ENCODE data around the gene WDR33. TPM values are rescaled to one million over a fixed set of nuclear protein-coding genes. Genes with fewer than 3 reads are reported as not detected.

WDR33 gene
- total and polyA plus RNA-seq, 10 of the 15 experiments (the other 5 are each of a cell fraction or from before 2014, with no cell fraction given), result 29.2 to 73.8 (median 45.6) TPM

DNA sequence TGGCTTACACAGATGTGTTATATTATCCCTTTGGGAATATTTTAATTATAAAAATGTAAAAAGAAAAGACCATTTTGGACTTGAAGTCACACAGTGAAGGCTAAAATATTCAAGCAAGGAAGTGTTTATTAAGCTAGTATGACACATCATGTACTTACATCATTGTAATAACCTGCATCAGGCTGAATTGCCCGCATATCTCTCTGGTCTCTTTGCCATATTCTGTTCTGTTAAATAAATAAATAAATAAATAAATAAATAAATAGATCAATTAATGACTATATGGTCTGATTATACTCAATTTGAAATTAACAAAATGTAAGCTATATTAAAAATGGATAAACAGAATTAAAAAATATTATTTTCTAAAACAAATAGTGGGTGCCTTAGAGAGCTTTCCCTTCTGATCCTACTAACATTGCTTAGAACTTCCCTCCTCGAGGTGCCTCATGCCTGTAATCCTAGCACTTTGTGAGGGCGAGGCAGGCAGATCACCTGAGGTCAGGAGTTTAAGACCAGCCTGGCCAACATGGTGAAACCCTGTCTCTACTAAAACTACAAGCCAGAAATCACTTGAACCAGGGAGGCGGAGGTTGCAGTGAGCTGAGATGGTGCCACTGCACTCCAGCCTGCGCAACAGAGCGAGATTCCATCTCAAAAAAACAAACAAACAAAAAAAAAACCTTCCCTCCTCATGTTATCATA, 42.0 kb downstream of the WDR33 start (continued):
- TF ChIP-seq, protein P1, sequence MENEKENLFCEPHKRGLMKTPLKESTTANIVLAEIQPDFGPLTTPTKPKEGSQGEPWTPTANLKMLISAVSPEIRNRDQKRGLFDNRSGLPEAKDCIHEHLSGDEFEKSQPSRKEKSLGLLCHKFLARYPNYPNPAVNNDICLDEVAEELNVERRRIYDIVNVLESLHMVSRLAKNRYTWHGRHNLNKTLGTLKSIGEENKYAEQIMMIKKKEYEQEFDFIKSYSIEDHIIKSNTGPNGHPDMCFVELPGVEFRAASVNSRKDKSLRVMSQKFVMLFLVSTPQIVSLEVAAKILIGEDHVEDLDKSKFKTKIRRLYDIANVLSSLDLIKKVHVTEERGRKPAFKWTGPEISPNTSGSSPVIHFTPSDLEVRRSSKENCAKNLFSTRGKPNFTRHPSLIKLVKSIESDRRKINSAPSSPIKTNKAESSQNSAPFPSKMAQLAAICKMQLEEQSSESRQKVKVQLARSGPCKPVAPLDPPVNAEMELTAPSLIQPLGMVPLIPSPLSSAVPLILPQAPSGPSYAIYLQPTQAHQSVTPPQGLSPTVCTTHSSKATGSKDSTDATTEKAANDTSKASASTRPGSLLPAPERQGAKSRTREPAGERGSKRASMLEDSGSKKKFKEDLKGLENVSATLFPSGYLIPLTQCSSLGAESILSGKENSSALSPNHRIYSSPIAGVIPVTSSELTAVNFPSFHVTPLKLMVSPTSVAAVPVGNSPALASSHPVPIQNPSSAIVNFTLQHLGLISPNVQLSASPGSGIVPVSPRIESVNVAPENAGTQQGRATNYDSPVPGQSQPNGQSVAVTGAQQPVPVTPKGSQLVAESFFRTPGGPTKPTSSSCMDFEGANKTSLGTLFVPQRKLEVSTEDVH (IDR thresholded peaks at IDR 0.05; ENCODE audit: low read depth, partially characterized antibody), result no peak

- H3K4me1 ChIP-seq (ENCODE audit: control insufficient read depth, insufficient read depth, low read length), result no peaks in the 10 kb centered on the region
- RAD21 ChIA-PET (ENCODE audit: unreplicated experiment), result interaction anchor here (1.1 to 1.6 kb wide), 3 partner anchors 13 to 94 kb away, joined by 3 to 4 read pairs (median 3); no protein-coding TSS in a partner anchor
- H3K9me3 ChIP-seq (replicated peaks; ENCODE audit: control insufficient read depth, insufficient read depth, low read length), result no peaks in the 10 kb centered on the region
- H3K4me2 ChIP-seq (ENCODE audit: control insufficient read depth, insufficient read depth), result no peak overlapping the region
- H3K79me2 ChIP-seq (ENCODE audit: control insufficient read depth, insufficient read depth, low read length), result no peaks in the 10 kb centered on the region
- no peaks in the 10 kb centered on the region for H3K27me3 ChIP-seq (replicated peaks in 1 of 2; ENCODE audit: control insufficient read depth in 2 of 2, insufficient read depth in 2 of 2, low read length in 1 of 2)
- BruUV-seq (replicated peaks), result no TSS peak
- H2AFZ ChIP-seq (ENCODE audit: control insufficient read depth, low read depth, low read length), result no peak overlapping the region
- DNase-seq (ENCODE audit: low read depth, low spot score) (no peak), FAIRE-seq (no peak), ATAC-seq (no peak)
- H3K4me3 ChIP-seq, result no peak overlapping the region
- POLR2A ChIA-PET, result no interaction called here
- SMC1A ChIA-PET (ENCODE audit: uncharacterized antibody, unreplicated experiment), result interaction anchor here (1.1 to 1.7 kb wide), 2 partner anchors 9 to 13 kb away, joined by 3 to 5 read pairs; no protein-coding TSS in a partner anchor
- H3K27ac ChIP-seq (ENCODE audit: control insufficient read depth, insufficient read depth), result no peak overlapping the region
- in situ Hi-C loops (cut with MboI), result no loop called here
- peaks cover 1 to 34% of the 10 kb centered on the region in 2 experiments; a peak in 3 of 4 replicates for H3K36me3 ChIP-seq (ENCODE audit: control insufficient read depth in 2 of 2, insufficient read depth in 2 of 2, low read length in 1 of 2)
- H4K20me1 ChIP-seq (ENCODE audit: control insufficient read depth, insufficient read depth), result no peaks in the 10 kb centered on the region
- no peak overlapping the region for H3K9ac ChIP-seq (ENCODE audit: control insufficient read depth, insufficient read depth, low read length)
- intact Hi-C loops (cut with micrococcal nuclease; ENCODE audit: unreplicated experiment), result no loop called here
- TF ChIP-seq, protein P2, sequence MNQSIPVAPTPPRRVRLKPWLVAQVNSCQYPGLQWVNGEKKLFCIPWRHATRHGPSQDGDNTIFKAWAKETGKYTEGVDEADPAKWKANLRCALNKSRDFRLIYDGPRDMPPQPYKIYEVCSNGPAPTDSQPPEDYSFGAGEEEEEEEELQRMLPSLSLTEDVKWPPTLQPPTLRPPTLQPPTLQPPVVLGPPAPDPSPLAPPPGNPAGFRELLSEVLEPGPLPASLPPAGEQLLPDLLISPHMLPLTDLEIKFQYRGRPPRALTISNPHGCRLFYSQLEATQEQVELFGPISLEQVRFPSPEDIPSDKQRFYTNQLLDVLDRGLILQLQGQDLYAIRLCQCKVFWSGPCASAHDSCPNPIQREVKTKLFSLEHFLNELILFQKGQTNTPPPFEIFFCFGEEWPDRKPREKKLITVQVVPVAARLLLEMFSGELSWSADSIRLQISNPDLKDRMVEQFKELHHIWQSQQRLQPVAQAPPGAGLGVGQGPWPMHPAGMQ (IDR thresholded peaks at IDR 0.05; ENCODE audit: borderline replicate concordance), result no peak
- TF ChIP-seq SMAD1 (IDR thresholded peaks at IDR 0.05; ENCODE audit: low read depth, partially characterized antibody) (no peak), NKRF (conservative IDR thresholded peaks at IDR 0.05) (no peak), MEF2A (IDR thresholded peaks at IDR 0.05; ENCODE audit: insufficient read depth, low read depth, low read length) (no peak), IRF4 (IDR thresholded peaks at IDR 0.05; ENCODE audit: low read depth, low read length) (no peak), ZBTB33 (IDR thresholded peaks at IDR 0.05) (no peak), ETV6 (conservative IDR thresholded peaks at IDR 0.05 in 1 of 2, IDR thresholded peaks at IDR 0.05 in 1 of 2; ENCODE audit: borderline replicate concordance in 1 of 2, low read depth in 1 of 2) (no peak)
- CTCF ChIA-PET, result interaction anchor here (1.6 kb wide), 1 partner anchor 9 kb away, joined by 6 read pairs; no protein-coding TSS in a partner anchor
Measured at GRCh38 chr2:127763776-127764175, 47.2 kb downstream of the WDR33 start.
